ENCODE results near the gene LGR6.
"Not testable (repeated sequence)": the region's sequence is repeated elsewhere in the genome, so short reads cannot be mapped to it uniquely, and the experiment has no call there.

The LGR6 gene

DNA sequence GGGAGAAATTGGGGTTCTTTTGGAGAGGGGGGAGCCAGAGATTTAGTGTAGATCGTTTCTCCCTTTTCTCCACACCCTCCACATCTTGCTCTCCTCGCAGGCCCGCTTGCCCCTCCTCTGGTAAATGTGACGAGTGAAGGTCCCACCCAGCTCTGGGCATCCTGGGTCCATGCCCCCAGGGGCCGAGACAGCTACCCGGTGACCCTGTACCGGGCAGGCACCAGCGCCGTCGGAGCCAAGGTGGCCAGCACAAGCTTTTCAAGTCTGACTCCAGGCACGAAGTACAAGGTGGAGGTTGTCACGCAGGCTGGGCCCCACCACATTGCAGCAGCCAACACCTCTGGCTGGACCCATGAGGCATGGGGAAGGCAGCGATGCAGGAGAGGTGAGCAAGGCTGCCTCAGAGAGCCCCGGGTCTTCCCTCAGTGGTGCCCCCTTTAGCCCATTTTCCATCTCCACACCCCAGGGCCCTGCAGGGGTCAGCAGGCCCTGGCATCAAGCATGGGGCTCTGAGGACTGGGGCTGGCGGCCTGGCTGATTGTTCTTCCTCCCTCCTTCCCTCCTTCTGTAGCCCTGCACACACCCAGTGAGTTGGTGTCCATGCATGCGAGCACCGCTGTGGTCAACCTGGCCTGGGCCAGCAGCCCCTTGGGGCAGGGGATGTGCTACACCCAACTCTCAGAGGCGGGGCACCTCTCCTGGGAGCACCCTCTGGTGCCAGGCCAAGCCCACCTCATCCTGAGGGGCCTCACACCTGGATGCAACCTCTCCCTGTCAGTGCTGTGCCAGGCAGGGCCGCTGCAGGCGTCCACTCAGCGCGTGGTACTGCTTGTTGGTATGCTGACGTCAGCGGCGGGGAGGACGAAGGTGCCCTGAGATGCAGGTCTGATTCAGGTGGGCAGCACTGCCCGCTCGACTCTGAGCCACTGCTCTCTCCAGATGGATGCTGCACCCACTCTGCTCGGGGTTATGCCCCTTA is 16.4 kb upstream of the LGR6 start:
- DNase-seq, result no peak

- no peak for DNase-seq
Measured at GRCh38 chr1:202179828-202180750, 13.5 kb upstream of the LGR6 start.

DNA sequence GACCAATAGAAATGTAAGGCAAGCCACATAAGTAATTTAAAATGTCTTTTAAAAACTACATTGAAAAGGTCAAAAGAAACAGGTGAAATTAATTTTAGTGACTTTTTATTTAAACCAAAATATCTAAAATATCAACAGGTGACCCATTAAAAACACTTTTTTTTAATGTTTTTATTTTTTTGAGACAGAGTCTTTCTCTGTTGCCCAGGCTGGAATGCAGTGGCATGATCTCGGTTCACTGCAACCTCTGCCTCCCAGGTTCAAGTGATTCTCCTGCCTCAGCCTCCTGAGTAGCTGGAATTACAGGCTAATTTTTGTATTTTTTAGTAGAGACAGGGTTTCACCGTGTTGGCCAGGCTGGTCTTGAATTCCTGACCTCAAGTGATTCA is 12.9 kb upstream of the LGR6 start:
- not testable (repeated sequence) for DNase-seq

DNA sequence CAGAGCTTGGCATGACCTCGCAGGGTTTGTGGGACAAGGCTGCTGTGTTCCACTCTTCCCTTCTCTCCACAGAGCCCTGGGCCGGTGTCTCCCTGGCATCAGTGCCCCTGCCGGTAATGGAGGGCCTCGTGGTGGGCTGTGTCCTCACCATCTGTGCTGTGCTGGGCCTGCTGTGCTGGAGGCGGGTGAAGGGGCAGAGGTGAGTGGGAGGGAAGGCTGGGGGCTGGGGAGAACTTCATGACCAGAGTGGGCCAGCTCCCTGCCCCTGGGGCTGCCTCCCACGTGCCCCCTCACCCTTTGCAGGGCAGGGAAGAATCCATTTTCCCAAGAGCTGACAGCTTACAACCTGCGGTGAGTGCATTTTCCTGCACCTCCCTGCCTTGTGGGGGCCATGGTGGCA is 12.0 kb upstream of the LGR6 start:
- DNase-seq, result no peak

- no peak for DNase-seq
Measured at GRCh38 chr1:202182040-202182877, 11.3 kb upstream of the LGR6 start.

GRCh38 chr1:202184750-202185460 is 8.7 kb upstream of the LGR6 start:
- peak; percentile 89 for DNase-seq

- DNase-seq, result no peak
Measured at GRCh38 chr1:202186327-202186726, 7.3 kb upstream of the LGR6 start.

GRCh38 chr1:202187041-202187671 is 6.4 kb upstream of the LGR6 start:
- DNase-seq, result no peak

- no peak for DNase-seq
Measured at GRCh38 chr1:202187697-202188407, 5.7 kb upstream of the LGR6 start.

GRCh38 chr1:202189001-202189790 is 4.4 kb upstream of the LGR6 start:
- DNase-seq, result peak; percentile 90

DNA sequence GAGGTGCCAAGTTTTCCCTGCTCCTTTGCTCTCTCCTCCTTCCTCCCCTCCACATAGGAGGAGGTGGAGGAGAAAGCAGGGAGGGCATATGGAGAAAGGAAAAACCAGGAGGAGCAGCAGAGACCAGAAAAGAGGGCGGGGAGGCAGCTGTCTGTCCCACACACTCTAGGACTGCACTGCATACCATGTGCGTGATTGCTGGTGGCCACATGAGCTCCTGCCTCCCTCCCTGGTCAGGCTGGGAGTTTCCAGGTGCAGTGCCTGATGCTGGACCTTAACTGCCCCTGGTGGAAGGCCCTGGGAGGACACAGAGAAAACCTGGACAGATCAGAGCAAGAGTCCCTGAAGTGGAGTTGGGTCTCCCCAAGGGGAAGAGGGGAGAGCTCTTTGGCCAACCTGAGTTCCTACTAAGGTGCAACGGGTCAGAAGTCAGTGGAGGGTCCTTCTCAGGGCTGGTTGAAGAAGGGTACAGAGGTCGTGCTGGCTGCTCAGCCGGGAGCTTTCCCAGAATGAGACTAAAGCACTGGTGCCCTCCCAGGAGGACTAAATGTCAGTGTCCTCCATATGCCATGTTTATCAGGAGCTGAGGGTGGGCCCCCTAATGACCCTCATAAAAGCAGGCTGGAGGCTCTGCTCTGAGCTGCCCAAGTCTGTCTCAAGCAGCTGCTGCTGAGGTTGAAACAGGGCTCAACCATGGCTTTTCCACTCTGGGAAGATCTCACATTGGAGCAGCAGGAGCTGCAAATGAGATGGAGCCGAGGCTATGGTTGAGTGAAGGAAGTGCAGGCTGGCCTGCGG is 3.5 kb upstream of the LGR6 start:
- DNase-seq, result peak; percentile 43

- DNase-seq, result not testable (repeated sequence)
Measured at GRCh38 chr1:202191391-202191790, 2.2 kb upstream of the LGR6 start.

- DNase-seq, result peak; percentile 69
Measured at GRCh38 chr1:202192770-202193613, 607 bp upstream of the LGR6 start.

DNA sequence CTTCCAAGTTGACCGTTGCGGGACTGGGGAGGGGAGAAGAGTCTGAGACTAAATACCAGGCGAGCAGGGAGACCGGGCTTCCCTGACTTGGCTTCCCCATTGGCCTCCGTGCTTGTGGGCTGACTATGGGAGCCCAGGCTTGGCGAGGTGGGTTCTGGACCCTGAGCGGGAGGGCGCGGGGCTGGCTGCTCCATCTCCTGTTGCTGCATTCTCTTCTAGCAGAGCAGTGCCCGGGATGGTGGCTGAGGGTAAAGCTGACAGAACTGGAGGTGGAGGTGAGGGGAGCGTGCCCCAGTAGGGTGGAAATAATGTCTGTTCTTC is 689 bp downstream of the LGR6 start:
- DNase-seq, result no peak

DNA sequence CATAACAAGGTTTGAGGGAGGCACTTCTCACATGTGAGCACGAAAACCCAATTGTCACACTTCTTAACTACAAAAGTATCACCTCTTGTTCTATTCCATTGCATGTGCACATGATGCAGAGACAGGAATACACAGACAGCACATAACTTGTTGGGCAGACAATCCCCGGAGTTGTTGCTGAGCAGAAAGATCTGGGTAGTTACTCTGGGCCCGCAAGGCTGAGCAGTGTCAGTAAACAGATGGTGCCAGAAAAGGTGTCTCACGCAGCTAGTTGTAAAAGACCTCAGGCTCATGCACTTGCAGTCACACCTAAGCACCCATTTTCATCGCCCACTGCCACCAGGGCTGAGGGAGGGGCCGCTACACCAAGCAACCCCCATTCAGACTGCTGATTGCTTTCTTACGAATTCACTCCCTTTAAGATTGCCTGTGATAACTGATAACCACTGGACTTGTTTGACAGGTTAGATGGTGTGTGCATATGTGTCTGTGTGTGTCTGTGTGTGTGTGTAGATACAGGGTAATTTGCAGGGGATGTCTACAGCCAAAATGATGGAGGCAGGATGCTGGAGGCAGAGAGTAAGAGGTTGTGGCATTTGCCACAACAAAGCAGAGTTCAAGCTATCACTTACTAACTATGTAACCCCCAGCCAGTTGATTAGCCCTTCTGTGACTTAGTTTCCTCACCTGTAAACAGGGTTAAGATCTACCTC is 4.2 kb downstream of the LGR6 start:
- DNase-seq, result no peak

- no peak for DNase-seq
Measured at GRCh38 chr1:202198366-202198724, 4.7 kb downstream of the LGR6 start.

GRCh38 chr1:202199040-202199889 is 5.7 kb downstream of the LGR6 start:
- DNase-seq, result no peak
